PC-9 (cell line): ENCODE measurements around the gene MRPL52. TPM values are rescaled to one million over a fixed set of nuclear protein-coding genes. Genes with fewer than 3 reads are reported as not detected.
A peak's percentile ranks its signal among the peaks of the same experiment; 100 is the strongest.

Experiments used
- BruUV-seq: library from RNA; stranded (reverse); fragments of 400-500 nt; replicated peaks from 2 replicates; lab custom pipeline; 2021; lab: Mats Ljungman, UMichigan
- CTCF ChIA-PET: fragments of 300-600 bp; sonication (Branson Sonifier 250); formaldehyde crosslinking; loops from one replicate; lab custom pipeline; 2022; ENCODE audit warnings: antibody characterized with exemption; lab: Charles Lee
- POLR2A ChIA-PET: fragments of 300-600 bp; sonication (Branson Sonifier 250); formaldehyde crosslinking; loops from one replicate; lab custom pipeline; 2022; ENCODE audit warnings: antibody characterized with exemption; ENCODE audit not compliant: unreplicated experiment; lab: Charles Lee
- DNase-seq, 2 experiments: peaks; one replicate each; pipeline versions ENCODE4 v3.0.0 to v3.0.0-alpha.2; 2015 to 2022; ENCODE audit warnings: mixed read lengths in 1 of 2
- H2AFZ ChIP-seq: fragments of 200-600 bp; sonication (generic); 2 replicates; pipeline ENCODE4 v1.8.1; 2017; ENCODE audit warnings: antibody characterized with exemption
- H3F3A ChIP-seq: fragments of 200-600 bp; sonication (generic); 2 replicates; pipeline ENCODE4 v1.8.1; 2017; ENCODE audit warnings: antibody characterized with exemption, mild to moderate bottlenecking, low read depth; ENCODE audit not compliant: insufficient read depth
- H3K27ac ChIP-seq: fragments of 200-600 bp; sonication (generic); 2 replicates; pipeline ENCODE4 v1.6.1; 2016; ENCODE audit warnings: mixed run types
- H3K27me3 ChIP-seq: fragments of 200-600 bp; sonication (generic); 2 replicates; pipeline ENCODE4 v1.6.1; 2016; ENCODE audit warnings: low read depth, mixed run types; ENCODE audit not compliant: insufficient read depth
- H3K36me3 ChIP-seq: fragments of 200-600 bp; sonication (generic); 2 replicates; pipeline ENCODE4 v1.6.1; 2016; ENCODE audit warnings: low read depth, mixed run types
- H3K4me1 ChIP-seq: fragments of 200-600 bp; sonication (generic); replicated peaks from 2 replicates; pipeline ENCODE4 v1.6.1; 2016; ENCODE audit warnings: mixed run types; ENCODE audit not compliant: insufficient read depth
- H3K4me2 ChIP-seq: fragments of 200-600 bp; sonication (generic); 2 replicates; pipeline ENCODE4 v1.6.1; 2017; ENCODE audit warnings: mixed run types
- H3K4me3 ChIP-seq: fragments of 200-600 bp; sonication (generic); 2 replicates; pipeline ENCODE4 v1.6.1; 2016; ENCODE audit warnings: mixed run types
- H3K79me2 ChIP-seq: fragments of 200-600 bp; sonication (generic); 2 replicates; pipeline ENCODE4 v1.6.1; 2017; ENCODE audit warnings: low read depth, mixed run types
- H3K9me2 ChIP-seq: fragments of 200-600 bp; sonication (generic); 2 replicates; pipeline ENCODE4 v1.8.1; 2017; ENCODE audit warnings: mild to moderate bottlenecking; ENCODE audit not compliant: insufficient read depth
- H3K9me3 ChIP-seq: fragments of 200-600 bp; sonication (generic); 2 replicates; pipeline ENCODE4 v1.8.1; 2016; ENCODE audit warnings: low read depth; ENCODE audit not compliant: insufficient read depth
- H4K20me1 ChIP-seq: fragments of 200-600 bp; sonication (generic); 2 replicates; pipeline ENCODE4 v1.8.1; 2017; ENCODE audit not compliant: insufficient read depth
- CTCF ChIP-seq: fragments of 200-600 bp; sonication (generic); conservative IDR thresholded peaks from 2 replicates; pipeline ENCODE4 v1.6.1; 2017; ENCODE audit warnings: mixed run types, antibody characterized with exemption, mild to moderate bottlenecking, moderate library complexity
- EZH2 ChIP-seq: fragments of 200-600 bp; sonication (generic); IDR thresholded peaks from 2 replicates; pipeline ENCODE4 v1.8.0; 2017; ENCODE audit warnings: antibody characterized with exemption, low read depth
- intact Hi-C: fragments of 100-400 bp; cut with micrococcal nuclease; formaldehyde crosslinking; loops from one replicate; pipeline ENCODE4 v1.10.0; 2022; ENCODE audit not compliant: unreplicated experiment
- total RNA-seq: library from RNA; stranded (reverse); gene quantifications from 2 replicates; pipeline ENCODE4 v1.2.3, GENCODE V29; 2021

MRPL52 gene
- total RNA-seq, 1 experiment from 2014 or later: 76.7 TPM

- H3K4me2 ChIP-seq: peak overlapping the region; percentile 58; the same call in 1 of the 2 replicates
- intact Hi-C loops: no loop called here
- no peaks in the 10 kb centered on the region for H3F3A ChIP-seq
- TF ChIP-seq CTCF: no peak
- TF ChIP-seq EZH2: no peak
- H3K27ac ChIP-seq: no peak overlapping the region
- no peaks in the 10 kb centered on the region for H3K27me3 ChIP-seq
- no TSS peak for BruUV-seq
- no peaks in the 10 kb centered on the region for H3K9me3 ChIP-seq
- DNase-seq: no peak
- ChIA-PET POLR2A (no interaction called here), CTCF (interaction anchor here (0.7 kb wide), 1 partner anchor 239 kb away, joined by 3 read pairs; no protein-coding TSS in a partner anchor)
- no peak overlapping the region; the same call in 1 of the 2 replicates for H3K4me3 ChIP-seq
- H3K79me2 ChIP-seq: no peaks in the 10 kb centered on the region
- no peaks in the 10 kb centered on the region for H3K36me3 ChIP-seq
- no peaks in the 10 kb centered on the region for H4K20me1 ChIP-seq
- no peaks in the 10 kb centered on the region for H3K9me2 ChIP-seq
- no peak overlapping the region for H2AFZ ChIP-seq
- H3K4me1 ChIP-seq: no peaks in the 10 kb centered on the region
These were observed 8.3 kb downstream of the MRPL52 start for GRCh38 chr14:22837750-22838538.

GRCh38 chr14:22838631-22839041 lies 8.9 kb downstream of the MRPL52 start:
- POLR2A ChIA-PET: interaction anchor here (0.5 kb wide), 1 partner anchor 64 kb away, joined by 5 read pairs; no protein-coding TSS in a partner anchor
- Histone ChIP-seq H3F3A (no peaks in the 10 kb centered on the region), H3K79me2 (no peaks in the 10 kb centered on the region), H3K9me3 (no peaks in the 10 kb centered on the region), H3K4me1 (no peaks in the 10 kb centered on the region), H3K27ac (no peak overlapping the region), H3K9me2 (no peaks in the 10 kb centered on the region), H4K20me1 (no peaks in the 10 kb centered on the region), H3K4me2 (no peak overlapping the region), H3K36me3 (no peaks in the 10 kb centered on the region), H3K4me3 (no peak overlapping the region), H3K27me3 (no peaks in the 10 kb centered on the region), H2AFZ (no peak overlapping the region)
- DNase-seq: no peak
- no TSS peak for BruUV-seq
- intact Hi-C loops: no loop called here
- CTCF ChIA-PET: no interaction called here
- no peak for TF ChIP-seq EZH2
- no peak for TF ChIP-seq CTCF

GRCh38 chr14:22839159-22839779 lies 9.6 kb downstream of the MRPL52 start:
- Histone ChIP-seq H3K36me3 (no peaks in the 10 kb centered on the region), H3K79me2 (no peaks in the 10 kb centered on the region), H3K27me3 (no peaks in the 10 kb centered on the region), H3K4me1 (no peaks in the 10 kb centered on the region), H3K4me3 (no peak overlapping the region), H3K9me3 (no peaks in the 10 kb centered on the region), H4K20me1 (no peaks in the 10 kb centered on the region), H3K4me2 (no peak overlapping the region), H3K27ac (no peak overlapping the region), H3F3A (no peaks in the 10 kb centered on the region), H2AFZ (no peak overlapping the region), H3K9me2 (no peaks in the 10 kb centered on the region)
- no TSS peak for BruUV-seq
- no peak for DNase-seq
- POLR2A ChIA-PET: interaction anchor here (0.5 kb wide), 1 partner anchor 63 kb away, joined by 5 read pairs; no protein-coding TSS in a partner anchor
- intact Hi-C loops: no loop called here
- TF ChIP-seq CTCF (no peak), EZH2 (no peak)
- CTCF ChIA-PET: no interaction called here
